M059J (cell line): Measurements from ENCODE around the gene INPP4A. TPM values are rescaled to one million over a fixed set of nuclear protein-coding genes. Genes with fewer than 3 reads are reported as not detected.
A peak's percentile ranks its signal among the peaks of the same experiment; 100 is the strongest.

Experiments used
- DNase-seq: peaks from one replicate; pipeline ENCODE4 v3.0.0-alpha.2; 2012; ENCODE audit warnings: low read depth
- total RNA-seq: library from RNA; depleted of rRNA; stranded (reverse); fragments of >200 nt; shearing (Covaris generic); gene quantifications from 2 replicates; pipeline ENCODE4 v1.2.3, GENCODE V29; 2014

Gene INPP4A
- total RNA-seq, 1 experiment from 2014 or later, result 14.3 TPM

DNA sequence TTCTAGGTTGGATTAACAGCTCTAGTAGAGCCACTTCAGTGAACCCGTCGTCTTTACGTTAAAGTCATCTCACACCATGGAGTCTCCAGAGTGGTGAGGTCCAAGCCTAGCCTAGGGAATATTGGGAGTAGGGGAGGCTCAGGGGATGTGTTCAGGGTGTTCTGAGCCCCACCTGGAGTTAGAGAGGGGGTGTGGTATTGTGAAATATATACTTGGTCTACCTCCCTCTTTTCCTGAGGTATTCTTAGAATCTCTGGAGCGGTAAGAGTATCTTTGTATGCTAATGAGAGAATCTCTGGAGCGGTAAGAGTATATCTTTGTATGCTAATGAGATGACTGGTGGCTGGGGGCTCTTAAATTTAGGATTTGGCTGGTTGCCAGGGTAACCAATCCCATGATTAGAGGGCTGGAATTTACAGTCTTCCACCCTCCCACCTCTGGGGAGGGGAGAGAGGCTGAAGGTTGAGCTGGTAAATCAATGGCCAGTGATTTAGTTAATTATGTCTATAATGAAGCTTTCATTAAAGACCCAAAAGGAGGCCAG, 69.5 kb downstream of the INPP4A start:
- no peak for DNase-seq

DNA sequence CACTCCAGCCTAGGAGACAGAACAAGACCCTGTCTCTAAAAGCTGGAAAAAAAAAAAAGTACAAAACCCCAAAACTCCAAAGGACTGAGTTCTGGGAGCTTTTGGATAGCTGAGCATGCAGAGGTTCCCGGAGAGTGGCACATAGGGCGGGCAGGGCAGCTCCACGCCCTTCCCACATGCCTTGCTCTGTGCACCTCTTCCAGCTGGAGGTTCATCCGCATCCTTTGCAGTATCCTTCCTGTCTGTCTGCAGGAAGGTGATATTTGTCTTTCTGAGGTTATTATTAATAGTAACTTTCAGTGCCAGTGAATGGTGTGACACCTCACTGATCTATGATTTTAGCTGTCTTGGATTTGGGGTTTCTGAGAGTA, 70.2 kb downstream of the INPP4A start:
- DNase-seq, result no peak

DNA sequence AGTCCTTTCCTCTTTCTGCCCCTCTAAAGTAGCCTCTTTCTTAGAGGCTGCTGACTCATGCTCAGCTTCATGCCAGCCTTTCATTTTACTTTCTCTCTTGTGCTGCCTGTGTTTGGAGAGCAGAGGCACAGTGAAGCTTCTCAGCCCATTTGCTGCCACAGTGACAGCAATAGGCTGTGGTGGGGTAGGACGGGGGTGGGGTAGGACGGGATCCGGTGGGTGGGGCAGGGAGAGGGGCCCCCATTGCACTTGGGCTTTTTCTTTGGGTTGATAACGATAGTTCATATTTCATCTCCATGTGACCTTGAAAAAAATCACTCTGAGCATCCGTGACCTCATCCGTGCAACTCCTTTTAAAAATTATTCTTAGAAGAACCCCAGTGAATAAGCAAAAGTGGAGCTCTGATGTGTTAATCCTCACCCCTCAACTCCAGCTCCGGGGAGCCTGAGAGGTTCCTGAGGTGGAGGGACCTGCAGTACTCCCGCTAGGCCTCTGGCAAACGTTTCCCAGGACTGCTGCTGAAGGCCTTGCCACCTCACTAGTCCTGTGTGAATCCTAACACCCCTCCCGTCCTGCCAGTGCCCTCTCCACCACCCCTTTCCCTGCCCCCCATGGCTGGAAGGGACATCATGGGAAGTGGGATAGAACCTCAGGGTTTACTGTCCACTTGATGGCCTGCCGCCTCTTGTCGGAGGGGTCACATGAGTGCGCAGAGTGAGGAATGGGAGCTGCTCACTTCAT, 70.8 kb downstream of the INPP4A start:
- peak; percentile 39 for DNase-seq

DNA sequence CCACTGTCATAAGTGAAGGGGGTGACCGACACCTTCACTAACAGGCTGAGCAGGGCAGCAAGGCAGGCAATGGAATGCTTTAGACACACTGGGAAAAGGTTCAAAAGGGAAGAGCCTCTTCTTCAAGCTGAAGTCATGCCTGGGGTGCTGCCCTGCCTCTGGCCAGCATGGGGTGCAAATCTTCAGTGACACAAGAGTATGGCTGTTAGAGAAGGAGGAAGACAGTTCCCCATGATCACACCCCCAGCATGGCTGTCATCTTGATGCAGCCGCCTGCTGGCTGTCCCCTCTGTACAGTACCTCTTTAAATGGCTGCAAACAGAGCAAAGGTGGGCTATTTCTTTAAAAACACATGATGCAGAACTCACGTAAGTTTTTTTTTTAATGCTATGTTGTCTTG, 71.9 kb downstream of the INPP4A start:
- DNase-seq, result no peak

DNA sequence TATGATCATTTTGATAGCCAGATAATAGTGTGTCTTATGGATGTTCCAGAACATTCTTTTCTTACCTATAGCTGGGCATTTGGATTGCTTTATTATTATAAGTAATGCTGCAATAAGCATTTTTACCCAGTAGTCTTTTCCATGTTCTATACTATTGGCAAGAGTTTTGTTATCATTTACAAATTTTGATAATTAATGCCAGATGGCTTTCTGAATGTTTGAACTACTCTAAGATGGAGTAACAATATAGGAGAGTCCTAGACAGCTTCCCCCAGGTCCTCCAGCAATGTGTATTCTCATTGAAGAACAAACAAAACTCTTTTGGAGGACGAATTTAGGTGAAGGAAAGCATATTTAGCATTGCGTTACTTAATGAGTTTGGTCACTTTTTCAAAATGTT, 73.0 kb downstream of the INPP4A start:
- DNase-seq, result no peak

DNA sequence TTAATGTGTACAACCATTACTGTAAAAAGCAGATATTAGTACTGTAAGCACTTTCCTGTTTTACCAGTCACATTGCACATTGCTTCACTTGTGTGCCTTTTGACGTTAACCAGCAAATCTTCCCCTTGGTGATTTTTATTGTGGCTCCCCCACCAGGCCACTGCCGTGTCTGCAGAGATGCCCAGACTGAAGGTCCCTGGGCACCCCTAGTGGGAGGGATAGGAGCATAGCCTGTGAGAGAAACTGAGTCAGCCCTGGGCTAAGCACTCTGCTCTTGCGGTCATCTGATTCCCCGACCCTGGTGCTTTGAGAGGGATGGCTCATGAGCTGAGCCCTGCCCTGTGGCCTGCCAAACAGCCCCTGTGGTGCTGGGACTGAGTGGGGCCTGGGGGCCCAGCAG, 73.4 kb downstream of the INPP4A start:
- no peak for DNase-seq

DNA sequence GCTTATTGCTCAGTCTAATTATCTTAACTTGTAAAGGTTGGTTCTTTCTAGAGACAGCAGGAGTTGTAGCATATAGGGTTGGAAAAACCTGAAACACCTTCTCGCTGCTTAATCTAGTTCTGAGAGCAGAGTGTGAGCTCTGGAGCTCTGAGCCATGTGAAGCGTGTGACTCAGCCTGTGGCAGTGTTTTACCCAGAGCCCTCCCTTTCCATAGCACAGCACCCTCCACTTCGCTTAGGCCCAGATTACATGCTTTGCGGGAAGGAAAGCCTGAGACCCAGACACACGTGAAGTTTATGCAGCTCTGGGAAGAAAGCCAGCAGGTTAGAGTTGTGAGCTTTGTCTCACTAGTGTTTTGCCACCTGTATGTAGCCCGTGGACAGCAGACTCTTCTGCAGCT, 74.5 kb downstream of the INPP4A start:
- DNase-seq, result no peak

DNA sequence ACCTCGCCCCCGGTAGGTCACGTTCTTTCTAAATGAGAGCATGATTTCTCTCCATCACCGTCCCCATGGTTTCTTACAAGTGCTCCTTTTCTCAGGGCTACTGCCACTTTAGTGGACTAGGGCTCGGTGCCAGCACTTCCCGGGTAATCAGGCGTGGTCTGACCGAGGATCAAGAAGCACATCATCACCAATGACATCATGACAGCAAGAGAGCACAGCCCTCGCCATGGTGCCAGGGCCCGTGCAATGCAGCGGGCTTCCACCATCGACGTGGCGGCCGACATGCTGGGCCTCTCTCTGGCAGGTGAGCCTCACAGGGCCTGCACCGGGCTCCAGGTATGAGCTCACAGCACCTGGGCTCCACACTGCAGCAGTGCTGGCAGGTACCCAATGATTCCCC, 75.2 kb downstream of the INPP4A start:
- DNase-seq, result no peak

DNA sequence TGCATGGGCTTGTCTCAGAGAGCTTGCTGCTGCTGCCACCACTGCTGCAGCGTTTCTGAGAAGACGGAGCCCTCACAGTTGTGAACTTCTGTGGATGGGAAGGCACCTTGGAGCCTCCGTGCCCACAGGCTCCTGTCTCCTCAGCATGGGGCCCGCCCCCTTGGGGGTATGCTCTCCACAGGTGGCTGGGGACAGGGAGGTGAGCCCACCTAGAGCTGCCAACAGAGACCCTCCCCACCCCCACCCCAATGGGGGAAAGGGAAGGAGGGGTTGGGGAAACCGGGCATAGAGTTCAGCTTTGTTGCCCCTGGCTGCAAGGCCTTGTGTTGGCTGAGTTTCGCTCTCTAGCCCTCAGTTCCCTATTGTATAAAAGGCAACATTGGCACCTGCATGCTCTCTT, 76.1 kb downstream of the INPP4A start:
- DNase-seq, result no peak

DNA sequence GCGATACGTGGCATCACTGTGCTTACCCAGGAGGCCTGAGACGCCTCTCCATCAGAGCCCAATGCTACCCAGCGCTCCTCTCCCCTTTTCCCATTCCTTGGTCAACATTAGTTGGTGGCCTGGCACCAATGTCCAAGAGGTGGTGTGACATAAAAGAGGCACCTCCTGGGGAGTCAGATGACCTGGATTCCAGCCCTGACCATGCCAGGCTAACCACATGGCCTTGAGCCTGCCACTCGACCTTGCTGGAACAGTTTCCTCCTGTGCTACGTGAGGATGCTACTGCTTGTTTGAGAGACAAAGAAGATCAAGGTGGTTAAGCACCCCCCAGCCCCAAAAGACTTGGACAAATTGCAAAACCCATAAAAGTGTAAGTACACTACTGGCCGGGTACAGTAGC, 76.6 kb downstream of the INPP4A start:
- DNase-seq, result no peak

DNA sequence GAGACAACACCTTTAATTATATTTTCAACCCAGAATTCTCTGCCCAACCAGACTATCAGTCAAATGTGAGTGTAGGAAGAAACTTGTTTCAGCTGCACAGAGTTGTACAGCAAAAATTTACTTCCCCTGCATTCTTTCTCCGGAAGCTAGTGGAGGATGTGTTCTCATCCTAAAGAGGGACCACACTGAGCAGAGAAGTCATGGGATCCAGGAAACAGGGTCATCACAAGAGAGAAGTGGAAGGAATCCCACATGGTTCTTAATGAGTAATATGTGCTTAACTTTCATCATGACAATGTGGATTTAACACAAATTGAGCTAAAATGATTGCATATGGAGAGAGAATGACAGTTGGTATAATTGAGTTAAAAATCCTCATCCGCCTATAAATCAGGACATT, 78.2 kb downstream of the INPP4A start:
- DNase-seq, result no peak

DNA sequence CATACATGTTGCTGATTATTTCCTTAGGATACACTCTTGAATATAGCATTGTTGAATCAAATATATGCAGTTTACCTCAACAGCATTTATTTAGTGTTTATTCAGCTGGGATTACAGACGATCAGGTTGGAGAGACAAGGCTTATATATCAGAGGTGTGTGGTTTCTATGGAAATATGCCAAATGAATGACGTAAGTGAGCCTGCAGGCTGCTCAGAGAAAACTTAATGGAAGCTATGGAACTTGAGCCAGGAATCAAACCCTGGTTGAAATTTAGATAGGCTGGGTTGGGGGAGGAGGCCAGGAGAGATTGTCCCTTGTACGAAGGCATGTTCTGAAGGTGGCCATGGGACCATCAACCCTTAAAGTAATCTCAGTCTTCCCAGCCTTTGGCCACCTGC, 79.5 kb downstream of the INPP4A start:
- peak; percentile 34 for DNase-seq

DNA sequence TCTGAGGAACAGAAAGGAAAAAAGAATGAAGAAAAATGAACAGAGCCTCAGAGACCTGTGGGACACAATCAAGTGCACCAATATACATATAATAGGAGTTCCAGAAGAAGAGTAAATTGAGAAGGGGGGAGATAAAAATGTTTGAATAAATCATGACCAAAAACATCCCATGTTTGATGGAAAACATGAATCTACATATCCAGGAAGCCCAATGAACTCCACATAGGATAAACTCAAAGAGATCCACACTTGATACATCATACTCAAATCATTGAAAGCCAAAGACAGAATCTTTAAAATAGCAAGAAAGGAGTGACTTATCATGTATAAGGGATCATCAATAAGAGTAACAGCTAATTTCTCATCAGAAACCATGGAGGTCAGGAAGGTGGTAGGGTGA, 83.7 kb downstream of the INPP4A start:
- no peak for DNase-seq

DNA sequence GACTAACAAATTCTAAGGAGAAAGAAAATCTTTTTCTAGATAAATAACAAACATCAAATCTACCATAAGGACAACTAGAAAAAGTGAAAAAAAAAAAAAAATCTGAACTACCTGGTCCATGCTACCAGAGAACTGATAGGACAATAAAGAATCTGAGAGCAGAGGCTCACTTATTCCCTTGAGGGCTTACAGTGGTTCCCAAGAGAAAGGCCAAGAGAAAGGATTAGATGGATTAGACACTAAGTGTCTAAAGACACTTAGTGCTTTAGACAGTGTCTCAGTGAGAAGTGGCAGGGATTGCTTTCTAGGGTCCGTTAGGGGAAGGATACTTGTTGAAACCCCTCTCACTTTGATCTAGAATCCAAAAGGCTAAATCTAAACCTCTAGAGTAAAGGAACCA, 85.5 kb downstream of the INPP4A start:
- DNase-seq, result no peak

DNA sequence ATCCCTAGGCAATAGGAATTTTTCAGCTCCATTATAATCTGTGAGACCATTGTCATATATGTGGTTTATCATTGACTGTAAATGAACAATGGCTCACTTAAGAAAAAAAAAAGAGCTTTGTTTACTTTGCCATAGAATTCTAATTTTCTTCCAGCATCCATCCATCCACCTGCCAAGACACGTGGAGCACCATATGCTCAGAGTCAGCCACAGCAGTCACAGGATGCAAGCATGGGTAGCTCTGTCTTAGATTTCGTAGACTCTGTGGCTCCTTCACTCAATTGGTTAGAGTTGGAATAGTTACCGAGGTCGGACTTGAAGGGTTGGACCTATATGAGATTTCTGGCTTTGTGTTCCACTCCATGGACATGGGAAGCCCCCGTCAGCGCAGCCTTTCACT, 88.1 kb downstream of the INPP4A start:
- no peak for DNase-seq

DNA sequence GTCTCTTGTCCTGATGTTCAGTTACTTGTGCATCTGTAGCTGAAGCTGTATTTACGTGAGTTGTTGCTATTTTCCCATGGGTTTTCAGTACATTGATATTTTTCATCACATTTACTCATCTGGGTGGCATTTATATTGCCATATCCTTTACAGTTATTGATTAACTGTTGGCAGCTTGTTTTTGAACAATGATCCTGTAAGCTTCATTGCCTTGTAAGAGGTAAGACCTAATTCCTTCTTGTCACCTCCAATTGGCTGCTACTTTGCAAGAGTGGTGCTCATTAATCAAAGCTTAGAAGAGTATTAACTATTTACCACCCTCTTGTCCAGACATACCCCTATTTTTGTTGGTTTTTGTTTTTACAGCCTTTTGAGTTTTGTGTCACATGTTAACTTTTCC, 88.9 kb downstream of the INPP4A start:
- no peak for DNase-seq

DNA sequence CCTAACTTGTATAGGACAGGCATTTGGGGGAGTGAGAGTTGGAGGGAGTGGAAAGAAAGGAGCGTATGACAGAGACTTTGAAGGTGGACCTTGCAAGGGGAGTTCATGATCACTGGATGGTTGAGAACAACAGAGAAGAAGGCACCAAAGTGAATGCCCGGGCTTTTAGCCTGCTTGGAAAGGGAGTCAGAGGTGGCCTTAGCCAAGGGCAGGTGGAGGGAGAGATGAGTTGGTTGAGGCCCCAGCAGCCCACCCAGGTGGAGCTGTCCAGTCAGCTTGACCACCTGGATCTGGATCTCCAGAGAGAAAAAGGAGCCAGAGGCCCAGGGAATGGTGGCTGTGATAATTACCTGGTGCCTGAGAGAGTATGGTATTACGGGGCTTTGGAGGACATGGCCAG, 90.1 kb downstream of the INPP4A start:
- no peak for DNase-seq

DNA sequence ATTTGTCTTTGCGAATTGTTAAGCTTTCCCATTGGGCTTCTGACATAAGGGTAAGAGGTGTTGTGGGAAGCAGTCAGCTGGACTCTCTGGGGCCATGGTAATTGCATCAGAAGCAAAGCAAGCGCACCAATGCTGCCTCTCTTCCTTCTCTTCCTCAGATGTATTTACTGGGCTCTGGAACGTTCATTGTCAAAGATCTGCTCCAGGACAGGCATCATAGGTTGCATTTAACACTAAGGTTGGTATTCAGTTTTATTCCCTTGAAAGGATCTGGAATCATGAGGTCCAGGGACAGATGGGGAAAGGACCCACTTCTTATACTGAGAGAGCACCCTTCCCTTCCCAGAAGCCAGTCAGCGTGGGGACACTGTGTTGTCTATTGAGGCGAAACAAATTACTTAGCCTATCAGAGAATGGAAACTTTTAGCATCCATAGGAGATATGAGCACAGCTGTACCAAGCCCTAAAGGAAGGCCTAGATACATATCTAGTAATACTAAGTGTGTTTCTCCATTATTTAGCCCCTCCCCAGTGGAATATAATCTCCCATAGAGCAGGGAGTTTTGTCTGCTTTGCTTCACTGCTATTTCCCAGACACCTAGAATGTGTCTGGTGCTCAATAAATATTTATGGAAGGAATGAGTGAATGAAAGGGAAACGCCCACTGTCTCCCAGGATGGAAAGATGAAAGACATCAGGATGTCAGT, 91.5 kb downstream of the INPP4A start:
- DNase-seq, result no peak

DNA sequence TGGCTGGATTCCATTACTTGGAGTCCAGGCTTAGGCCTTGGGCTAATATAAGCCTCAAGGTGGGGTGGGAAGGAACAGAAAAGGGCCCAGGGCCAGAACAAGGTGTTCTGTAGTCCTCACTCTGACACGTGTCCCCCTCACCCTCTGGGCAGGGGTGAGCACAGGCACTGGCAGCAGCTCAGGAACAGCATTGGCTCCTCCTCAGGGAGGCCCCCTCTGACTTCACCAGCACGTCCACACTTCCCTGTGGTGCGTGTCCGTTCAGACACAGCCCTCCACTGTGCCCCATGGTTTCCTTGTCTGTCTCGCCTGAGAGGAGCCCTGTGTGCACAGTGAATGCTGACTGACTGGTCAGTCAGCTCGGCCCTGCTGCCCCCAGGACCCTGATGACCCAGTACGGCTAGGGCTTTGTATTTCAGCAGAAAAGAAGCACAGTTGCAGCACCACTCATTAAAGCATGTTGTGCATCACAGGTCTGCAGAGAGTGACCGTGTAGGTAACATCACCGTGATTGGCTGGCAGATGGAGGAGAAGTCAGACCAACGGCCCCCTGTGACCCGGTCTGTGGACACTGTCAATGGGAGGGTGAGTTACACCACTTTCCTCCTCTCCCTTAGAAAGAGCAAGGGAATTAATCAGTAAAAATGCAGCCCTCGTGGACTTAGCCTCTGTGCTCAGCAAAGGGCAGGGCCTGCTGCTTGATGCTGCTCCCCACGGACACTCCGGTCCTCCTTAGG, 92.9 kb downstream of the INPP4A start:
- DNase-seq, result no peak

DNA sequence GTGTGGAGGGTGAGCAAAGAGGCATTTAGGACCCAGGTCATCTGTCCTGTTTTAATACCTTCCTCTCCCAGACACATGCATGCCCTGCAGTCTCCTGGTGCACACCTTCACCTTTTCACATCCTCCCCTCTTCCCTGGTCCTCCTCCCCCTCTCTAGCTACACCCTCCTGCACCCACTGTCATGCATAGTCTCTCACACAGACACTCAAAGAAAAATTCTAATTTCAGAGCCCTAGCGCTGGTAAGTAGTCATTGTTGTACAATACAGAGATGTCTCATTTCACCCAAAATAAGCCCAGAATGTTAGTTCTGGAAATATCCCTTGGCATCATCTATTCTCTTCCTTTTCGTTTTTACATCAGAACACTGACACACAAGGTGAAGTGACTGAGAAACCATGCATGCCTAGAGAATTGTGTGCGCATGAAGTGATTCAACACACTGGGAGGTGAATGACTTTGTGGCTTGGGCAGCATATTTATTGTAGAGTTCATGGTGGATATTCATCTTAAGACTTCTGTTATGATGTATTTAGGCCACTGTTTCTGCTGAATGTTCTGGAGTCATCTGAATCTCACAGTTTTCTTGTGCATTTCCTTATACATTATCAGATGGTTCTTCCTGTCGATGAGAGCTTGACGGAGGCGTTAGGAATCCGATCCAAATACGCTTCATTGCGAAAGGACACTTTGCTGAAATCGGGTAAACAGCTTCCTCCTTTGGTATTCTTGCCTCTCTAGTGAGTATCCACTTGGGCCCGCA, 93.8 kb downstream of the INPP4A start:
- DNase-seq, result no peak

DNA sequence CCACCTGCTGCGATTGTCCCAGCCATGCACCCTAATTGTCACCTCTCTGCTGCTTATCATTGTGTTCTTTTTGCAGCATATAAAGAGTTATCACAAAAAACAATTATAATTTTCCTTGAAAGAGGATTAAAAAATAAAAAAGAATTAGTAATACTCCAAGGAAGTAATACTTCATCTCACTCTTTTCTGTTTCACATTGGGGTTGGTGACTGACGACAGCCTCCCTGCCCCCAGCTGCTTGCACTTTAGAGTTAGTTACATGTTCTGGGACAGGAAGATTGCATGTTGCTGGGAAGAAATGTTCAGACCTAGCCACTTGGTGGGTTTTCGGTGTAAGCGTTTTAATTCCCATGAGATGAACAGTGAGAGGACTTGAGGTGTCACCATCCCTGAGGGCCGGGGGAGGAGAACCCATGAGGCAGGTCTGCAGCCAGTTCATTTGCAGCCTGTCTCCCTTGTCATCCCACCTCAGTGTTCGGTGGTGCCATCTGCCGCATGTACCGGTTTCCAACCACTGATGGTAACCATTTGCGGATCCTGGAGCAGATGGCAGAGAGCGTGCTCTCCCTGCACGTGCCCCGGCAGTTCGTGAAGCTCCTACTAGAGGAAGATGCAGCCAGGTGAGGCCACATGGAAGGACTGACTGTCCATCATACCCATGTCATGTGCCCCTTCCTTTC, 94.5 kb downstream of the INPP4A start:
- no peak for DNase-seq
